Right lobe of liver (tissue), 4 donors: ENCODE measurements around the gene BHLHA15.

Source experiments
- POLR2A ChIP-seq: fragments of 450-650 bp; IDR thresholded peaks from one replicate; pipeline ENCODE4 v1.6.1; 2017; ENCODE audit warnings: antibody characterized with exemption, mild to moderate bottlenecking
- TF ChIP-seq, protein P1 (sequence below), 4 donors: fragments of 200-600 bp in 3 of 4; fragments of 450-650 bp in 1 of 4; IDR thresholded peaks; one replicate each; pipeline versions ENCODE4 v1.5.1 to v1.8.0; 2016 to 2022; ENCODE audit warnings: antibody characterized with exemption in 4 of 4, mild to moderate bottlenecking in 2 of 4
- donor health status: DM: no; HTN: no; CAD: no.
- donor health status: DM: no; HTN: no; CAD: no.
- donor health status: DM: no; HTN: yes; CAD: no.

DNA sequence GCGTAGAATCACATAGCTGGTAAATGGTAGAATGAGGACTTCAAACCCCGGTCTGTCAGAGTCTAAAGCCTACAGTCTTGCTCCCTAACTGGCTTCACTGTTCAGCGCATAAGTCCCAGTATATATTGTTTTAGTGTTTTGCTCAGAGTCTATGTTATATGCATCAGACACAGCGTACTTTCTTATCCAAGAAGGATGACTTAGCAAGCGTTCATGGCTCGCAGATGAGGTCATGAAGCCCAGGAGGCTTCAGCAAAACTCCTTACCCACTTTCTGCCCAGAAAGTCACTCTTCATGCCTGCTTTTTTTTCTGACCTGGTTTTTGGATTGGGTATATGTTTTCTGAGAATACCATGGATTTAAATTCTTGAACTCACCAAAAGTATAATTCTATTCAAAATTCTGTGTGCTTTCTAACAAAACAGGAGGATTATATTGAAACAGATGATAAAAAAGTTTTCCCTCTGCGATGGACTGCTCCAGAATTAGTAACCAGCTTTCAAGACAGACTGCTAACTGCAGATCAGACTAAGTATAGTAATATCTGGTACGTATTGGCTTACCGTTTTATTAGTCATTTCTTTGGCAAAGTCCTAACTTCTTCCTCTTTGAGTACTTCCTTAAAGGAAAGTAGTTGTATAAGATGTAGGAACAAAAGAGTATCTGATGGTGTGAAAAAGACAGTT lies 24.6 kb upstream of the BHLHA15 start:
- TF ChIP-seq, protein P1, sequence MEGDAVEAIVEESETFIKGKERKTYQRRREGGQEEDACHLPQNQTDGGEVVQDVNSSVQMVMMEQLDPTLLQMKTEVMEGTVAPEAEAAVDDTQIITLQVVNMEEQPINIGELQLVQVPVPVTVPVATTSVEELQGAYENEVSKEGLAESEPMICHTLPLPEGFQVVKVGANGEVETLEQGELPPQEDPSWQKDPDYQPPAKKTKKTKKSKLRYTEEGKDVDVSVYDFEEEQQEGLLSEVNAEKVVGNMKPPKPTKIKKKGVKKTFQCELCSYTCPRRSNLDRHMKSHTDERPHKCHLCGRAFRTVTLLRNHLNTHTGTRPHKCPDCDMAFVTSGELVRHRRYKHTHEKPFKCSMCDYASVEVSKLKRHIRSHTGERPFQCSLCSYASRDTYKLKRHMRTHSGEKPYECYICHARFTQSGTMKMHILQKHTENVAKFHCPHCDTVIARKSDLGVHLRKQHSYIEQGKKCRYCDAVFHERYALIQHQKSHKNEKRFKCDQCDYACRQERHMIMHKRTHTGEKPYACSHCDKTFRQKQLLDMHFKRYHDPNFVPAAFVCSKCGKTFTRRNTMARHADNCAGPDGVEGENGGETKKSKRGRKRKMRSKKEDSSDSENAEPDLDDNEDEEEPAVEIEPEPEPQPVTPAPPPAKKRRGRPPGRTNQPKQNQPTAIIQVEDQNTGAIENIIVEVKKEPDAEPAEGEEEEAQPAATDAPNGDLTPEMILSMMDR (IDR thresholded peaks at IDR 0.05), result no peak
- no peak for TF ChIP-seq POLR2A
